ENCODE measurements around the gene TPSB2. TPM values are rescaled to one million over a fixed set of nuclear protein-coding genes. Genes with fewer than 3 reads are reported as not detected.
A peak's percentile ranks its signal among the peaks of the same experiment; 100 is the strongest.
"Not testable (repeated sequence)": the region's sequence is repeated elsewhere in the genome, so short reads cannot be mapped to it uniquely, and the experiment has no call there.

The TPSB2 gene
- total RNA-seq, 1 experiment from 2014 or later = not detected

DNA sequence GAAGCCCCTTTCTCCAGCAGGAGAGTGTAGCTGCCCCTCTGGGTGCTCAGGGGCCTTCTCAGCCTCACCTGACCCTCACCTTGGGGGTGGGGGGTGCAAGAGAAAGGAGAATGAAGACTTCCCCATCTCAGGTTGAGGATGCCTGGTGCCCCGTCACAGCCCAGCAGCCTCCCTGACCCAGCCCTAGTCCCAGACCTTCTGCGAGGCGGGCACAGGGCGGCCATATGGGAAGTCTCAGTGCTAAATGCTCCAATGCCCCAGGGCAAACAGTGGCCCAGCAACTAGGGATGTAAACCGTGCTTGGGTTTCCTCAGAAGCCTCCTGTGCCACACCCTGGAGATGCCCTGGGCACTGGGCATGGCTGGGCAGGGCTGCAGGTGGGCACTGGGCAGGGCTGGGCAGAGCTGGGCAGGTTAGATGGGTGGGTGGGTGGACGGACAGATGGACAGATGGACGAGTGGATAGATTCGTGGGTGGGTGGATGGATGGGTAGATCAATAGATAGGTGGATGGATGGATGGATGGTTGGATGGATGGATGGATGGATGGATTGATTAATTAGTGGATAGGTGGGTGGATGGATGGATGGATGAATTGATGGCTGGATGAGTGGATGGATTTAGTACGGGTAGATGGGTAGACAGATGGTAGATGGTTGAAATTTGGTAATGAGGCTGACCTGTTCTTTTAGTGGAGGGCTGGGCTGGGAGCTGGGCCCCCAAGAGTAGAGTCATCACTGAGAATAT is 42.6 kb upstream of the TPSB2 start:
- Histone ChIP-seq H3K9me3 (ENCODE audit: insufficient read depth, low read depth) (no peaks in the 10 kb centered on the region), H3K79me2 (ENCODE audit: low read depth) (no peaks in the 10 kb centered on the region), H3K4me3 (no peak overlapping the region), H3K36me3 (ENCODE audit: low read depth) (no peaks in the 10 kb centered on the region), H3K27ac (no peak overlapping the region), H2AFZ (no peak overlapping the region), H3K27me3 (ENCODE audit: insufficient read depth, low read depth) (peaks cover 31% of the 10 kb centered on the region), H4K20me1 (ENCODE audit: insufficient read depth) (no peaks in the 10 kb centered on the region), H3K4me2 (no peak overlapping the region), H3K9me2 (ENCODE audit: insufficient read depth) (no peaks in the 10 kb centered on the region), H3F3A (ENCODE audit: insufficient read depth, low read depth) (no peaks in the 10 kb centered on the region), H3K4me1 (replicated peaks; ENCODE audit: insufficient read depth) (no peaks in the 10 kb centered on the region; the same call in 1 of the 2 replicates)
- BruUV-seq (replicated peaks) = no TSS peak
- DNase-seq = peak in 1 of 2 experiments; percentile 45
- TF ChIP-seq, protein P1, sequence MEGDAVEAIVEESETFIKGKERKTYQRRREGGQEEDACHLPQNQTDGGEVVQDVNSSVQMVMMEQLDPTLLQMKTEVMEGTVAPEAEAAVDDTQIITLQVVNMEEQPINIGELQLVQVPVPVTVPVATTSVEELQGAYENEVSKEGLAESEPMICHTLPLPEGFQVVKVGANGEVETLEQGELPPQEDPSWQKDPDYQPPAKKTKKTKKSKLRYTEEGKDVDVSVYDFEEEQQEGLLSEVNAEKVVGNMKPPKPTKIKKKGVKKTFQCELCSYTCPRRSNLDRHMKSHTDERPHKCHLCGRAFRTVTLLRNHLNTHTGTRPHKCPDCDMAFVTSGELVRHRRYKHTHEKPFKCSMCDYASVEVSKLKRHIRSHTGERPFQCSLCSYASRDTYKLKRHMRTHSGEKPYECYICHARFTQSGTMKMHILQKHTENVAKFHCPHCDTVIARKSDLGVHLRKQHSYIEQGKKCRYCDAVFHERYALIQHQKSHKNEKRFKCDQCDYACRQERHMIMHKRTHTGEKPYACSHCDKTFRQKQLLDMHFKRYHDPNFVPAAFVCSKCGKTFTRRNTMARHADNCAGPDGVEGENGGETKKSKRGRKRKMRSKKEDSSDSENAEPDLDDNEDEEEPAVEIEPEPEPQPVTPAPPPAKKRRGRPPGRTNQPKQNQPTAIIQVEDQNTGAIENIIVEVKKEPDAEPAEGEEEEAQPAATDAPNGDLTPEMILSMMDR (conservative IDR thresholded peaks at IDR 0.05) = no peak
- TF ChIP-seq EZH2 (IDR thresholded peaks at IDR 0.05; ENCODE audit: low read depth) = no peak
- POLR2A ChIA-PET (ENCODE audit: unreplicated experiment) = no interaction called here
- CTCF ChIA-PET = no interaction called here
- intact Hi-C loops (cut with micrococcal nuclease; ENCODE audit: unreplicated experiment) = no loop called here

DNA sequence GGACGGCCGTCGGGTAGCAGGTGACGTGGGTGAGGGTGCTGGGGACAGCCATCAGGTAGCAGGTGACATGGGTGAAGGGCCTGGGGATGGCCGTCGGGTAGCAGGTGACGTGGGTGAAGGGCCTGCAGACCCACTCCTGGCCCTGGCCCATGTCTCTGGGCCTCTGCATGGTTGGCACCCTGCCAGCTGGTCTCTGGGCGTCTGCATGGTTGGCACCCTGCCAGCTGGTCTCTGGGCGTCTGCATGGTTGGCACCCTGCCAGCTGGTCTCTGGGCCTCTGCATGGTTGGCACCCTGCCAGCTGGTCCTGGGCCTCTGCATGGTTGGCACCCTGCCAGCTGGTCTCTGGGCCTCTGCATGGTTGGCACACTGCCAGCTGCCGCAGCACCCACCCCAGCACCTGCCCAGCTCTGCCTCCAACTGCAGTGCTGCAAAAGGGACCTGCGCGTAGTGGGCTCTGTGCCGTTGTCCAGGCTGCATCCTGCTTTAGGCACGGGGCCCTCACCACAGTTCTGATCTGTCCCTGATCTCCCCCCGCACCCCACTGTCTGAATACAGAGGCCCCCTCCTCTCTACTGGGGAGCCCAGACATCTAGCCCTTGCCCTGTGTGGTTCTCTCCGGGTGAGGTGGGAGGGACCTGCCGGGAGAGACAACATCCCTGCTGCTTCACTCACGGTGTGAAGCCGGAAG is 41.9 kb upstream of the TPSB2 start:
- peak in 1 of 2 experiments; percentile 71 for DNase-seq
- H2AFZ ChIP-seq; H3K36me3 ChIP-seq (ENCODE audit: low read depth); H4K20me1 ChIP-seq (ENCODE audit: insufficient read depth); intact Hi-C loops (cut with micrococcal nuclease; ENCODE audit: unreplicated experiment); H3K27ac ChIP-seq; H3K4me3 ChIP-seq; H3F3A ChIP-seq (ENCODE audit: insufficient read depth, low read depth); H3K4me1 ChIP-seq (replicated peaks; ENCODE audit: insufficient read depth); H3K4me2 ChIP-seq; H3K79me2 ChIP-seq (ENCODE audit: low read depth); BruUV-seq (replicated peaks); CTCF ChIA-PET; H3K9me2 ChIP-seq (ENCODE audit: insufficient read depth); H3K9me3 ChIP-seq (ENCODE audit: insufficient read depth, low read depth); POLR2A ChIA-PET (ENCODE audit: unreplicated experiment): not testable (repeated sequence)
- peaks cover 29% of the 10 kb centered on the region for H3K27me3 ChIP-seq (ENCODE audit: insufficient read depth, low read depth)

DNA sequence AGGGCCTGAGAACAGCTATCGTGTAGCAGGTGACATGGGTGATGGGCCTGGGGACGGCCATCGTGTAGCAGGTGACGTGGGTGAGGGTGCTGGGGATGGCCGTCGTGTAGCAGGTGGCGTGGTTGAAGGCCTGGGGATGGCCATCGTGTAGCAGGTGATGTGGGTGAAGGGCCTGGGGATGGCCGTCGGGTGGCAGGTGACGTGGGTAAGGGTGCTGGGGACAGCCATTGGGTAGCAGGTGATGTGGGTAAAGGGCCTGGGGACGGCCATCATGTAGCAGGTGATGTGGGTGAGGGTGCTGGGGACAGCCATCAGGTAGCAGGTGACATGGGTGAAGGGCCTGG is 41.4 kb upstream of the TPSB2 start:
- CTCF ChIA-PET = no interaction called here
- POLR2A ChIA-PET (ENCODE audit: unreplicated experiment) = no interaction called here
- intact Hi-C loops (cut with micrococcal nuclease; ENCODE audit: unreplicated experiment) = no loop called here
- H3F3A ChIP-seq (ENCODE audit: insufficient read depth, low read depth) = no peaks in the 10 kb centered on the region
- H3K9me3 ChIP-seq (ENCODE audit: insufficient read depth, low read depth) = no peaks in the 10 kb centered on the region
- H3K79me2 ChIP-seq (ENCODE audit: low read depth) = no peaks in the 10 kb centered on the region
- no peaks in the 10 kb centered on the region for H4K20me1 ChIP-seq (ENCODE audit: insufficient read depth)
- DNase-seq = no peak
- no peak overlapping the region for H3K4me2 ChIP-seq
- no peak overlapping the region for H3K27ac ChIP-seq
- no peaks in the 10 kb centered on the region for H3K36me3 ChIP-seq (ENCODE audit: low read depth)
- H3K27me3 ChIP-seq (ENCODE audit: insufficient read depth, low read depth) = peaks cover 33% of the 10 kb centered on the region
- TF ChIP-seq EZH2 (IDR thresholded peaks at IDR 0.05; ENCODE audit: low read depth) = no peak
- TF ChIP-seq, protein P1 (conservative IDR thresholded peaks at IDR 0.05) = no peak
- no peaks in the 10 kb centered on the region; the same call in 1 of the 2 replicates for H3K4me1 ChIP-seq (replicated peaks; ENCODE audit: insufficient read depth)
- no peaks in the 10 kb centered on the region for H3K9me2 ChIP-seq (ENCODE audit: insufficient read depth)
- H3K4me3 ChIP-seq = no peak overlapping the region
- BruUV-seq (replicated peaks) = no TSS peak
- no peak overlapping the region for H2AFZ ChIP-seq

DNA sequence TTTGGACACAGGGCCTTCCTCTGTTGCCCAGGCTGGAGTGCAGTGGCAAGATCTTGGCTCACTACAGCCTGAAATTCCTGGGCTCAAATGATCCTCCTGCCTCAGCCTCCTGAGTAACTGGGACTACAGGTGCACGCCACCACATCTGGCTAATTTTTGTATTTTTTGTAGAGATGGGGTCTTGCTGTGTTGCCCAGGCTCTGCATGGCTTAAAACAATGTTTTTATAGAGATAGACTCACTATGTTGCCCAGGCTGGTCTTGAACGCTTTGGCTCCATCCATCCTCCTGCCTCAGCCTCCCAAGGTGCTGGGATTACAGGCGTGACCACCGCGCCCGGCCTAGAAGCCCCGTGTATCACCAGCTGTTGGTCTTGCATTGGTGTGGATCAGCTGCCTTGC is 39.4 kb upstream of the TPSB2 start:
- CTCF ChIA-PET, H3K4me2 ChIP-seq: not testable (repeated sequence)

More for the DNA sequence above, 39.4 kb upstream of the TPSB2 start:
- H3K27ac ChIP-seq; H3K4me1 ChIP-seq (replicated peaks; ENCODE audit: insufficient read depth); H4K20me1 ChIP-seq (ENCODE audit: insufficient read depth); H3K4me3 ChIP-seq; BruUV-seq (replicated peaks); DNase-seq; POLR2A ChIA-PET (ENCODE audit: unreplicated experiment); intact Hi-C loops (cut with micrococcal nuclease; ENCODE audit: unreplicated experiment); H2AFZ ChIP-seq; H3K9me3 ChIP-seq (ENCODE audit: insufficient read depth, low read depth); H3F3A ChIP-seq (ENCODE audit: insufficient read depth, low read depth); H3K79me2 ChIP-seq (ENCODE audit: low read depth); H3K36me3 ChIP-seq (ENCODE audit: low read depth); H3K9me2 ChIP-seq (ENCODE audit: insufficient read depth): not testable (repeated sequence)
- H3K27me3 ChIP-seq (ENCODE audit: insufficient read depth, low read depth) = peaks cover 32% of the 10 kb centered on the region
